ENCODE measurements around the gene PTPRT. TPM values are rescaled to one million over a fixed set of nuclear protein-coding genes. Genes with fewer than 3 reads are reported as not detected.

The PTPRT gene
- total and polyA plus RNA-seq, 8 donors, result 0.23 to 1.8 (median 0.95) TPM

GRCh38 chr20:42581311-42581710 is 608.4 kb downstream of the PTPRT start:
- FAIRE-seq (no peak), ATAC-seq (no peak), DNase-seq (no peak)
- no peak for TF ChIP-seq CTCF (IDR thresholded peaks at IDR 0.05)
- Histone ChIP-seq H3K36me3 (no peaks in the 10 kb centered on the region), H3K9me3 (no peaks in the 10 kb centered on the region), H3K4me3 (no peak overlapping the region), H3K27me3 (no peaks in the 10 kb centered on the region), H3K27ac (no peak overlapping the region), H3K4me1 (peaks cover 5 to 20% (median 17%) of the 10 kb centered on the region in 3 donors)
- 61 to 67% methylated on average over 3 of the region's 3 CpGs for WGBS, 2 donors
- intact Hi-C loops (cut with DNase I), result no loop called here

GRCh38 chr20:42576167-42576566 is 613.5 kb downstream of the PTPRT start:
- no peak for ATAC-seq
- 49 to 56% methylated on average over 7 of the region's 7 CpGs for WGBS, 2 donors
- no peak for TF ChIP-seq CTCF (IDR thresholded peaks at IDR 0.05)

GRCh38 chr20:42572320-42573016 is 617.2 kb downstream of the PTPRT start:
- no peak for TF ChIP-seq CTCF (IDR thresholded peaks at IDR 0.05)
- intact Hi-C loops (cut with DNase I), result no loop called here
- 14 to 24% methylated on average over 2 of the region's 2 CpGs for WGBS, 2 donors
- H3K9me3 ChIP-seq, result no peaks in the 10 kb centered on the region
- no peaks in the 10 kb centered on the region for H3K36me3 ChIP-seq
- FAIRE-seq, result no peak
- H3K27ac ChIP-seq, result peak overlapping the region in 2 of 4 donors; percentile 28 to 67
- no peaks in the 10 kb centered on the region for H3K27me3 ChIP-seq
- DNase-seq, result peak in 3 of 6 donors; percentile 51 to 60 (median 59)
- H3K4me1 ChIP-seq, result peaks cover 8 to 18% (median 14%) of the 10 kb centered on the region in 3 donors
- no peak overlapping the region for H3K4me3 ChIP-seq
- ATAC-seq, result peak; percentile 83 to 92 (median 84)

More at GRCh38 chr20:42576167-42576566, 613.5 kb downstream of the PTPRT start:
- intact Hi-C loops (cut with DNase I), result no loop called here
- Histone ChIP-seq H3K4me1 (peaks cover 10 to 26% (median 21%) of the 10 kb centered on the region in 3 donors), H3K9me3 (no peaks in the 10 kb centered on the region), H3K4me3 (no peak overlapping the region), H3K36me3 (no peaks in the 10 kb centered on the region), H3K27ac (peak overlapping the region in 1 of 4 donors; percentile 34), H3K27me3 (no peaks in the 10 kb centered on the region)
- DNase-seq (no peak), FAIRE-seq (no peak)

GRCh38 chr20:42567409-42567808 is 622.3 kb downstream of the PTPRT start:
- TF ChIP-seq CTCF (IDR thresholded peaks at IDR 0.05), result no peak
- Histone ChIP-seq H3K36me3 (no peaks in the 10 kb centered on the region), H3K4me3 (no peak overlapping the region), H3K27ac (no peak overlapping the region), H3K9me3 (no peaks in the 10 kb centered on the region), H3K27me3 (no peaks in the 10 kb centered on the region), H3K4me1 (peaks cover 0 to 4% (median 0%) of the 10 kb centered on the region in 3 donors)
- DNase-seq (no peak), FAIRE-seq (no peak), ATAC-seq (no peak)
- 92 to 96% methylated on average over 1 of the region's 1 CpG for WGBS, 2 donors
- intact Hi-C loops (cut with DNase I), result no loop called here

All from pancreas (tissue), 10 donors.